Daoy (cell line): ENCODE results near the gene HARS2. TPM values are rescaled to one million over a fixed set of nuclear protein-coding genes. Genes with fewer than 3 reads are reported as not detected.
"Not testable (repeated sequence)": the region's sequence is repeated elsewhere in the genome, so short reads cannot be mapped to it uniquely, and the experiment has no call there.

Experiments used
- DNase-seq: peaks from one replicate; pipeline ENCODE4 v3.0.0-alpha.2; 2015; ENCODE audit warnings: low read depth
- total RNA-seq: library from RNA; depleted of rRNA; stranded (reverse); fragments of >200 nt; shearing (Covaris generic); gene quantifications from 2 replicates; pipeline ENCODE4 v1.2.3, GENCODE V29; 2014; rRNA removed

Gene HARS2
- total RNA-seq, 1 experiment from 2014 or later, result 65.1 TPM

DNA sequence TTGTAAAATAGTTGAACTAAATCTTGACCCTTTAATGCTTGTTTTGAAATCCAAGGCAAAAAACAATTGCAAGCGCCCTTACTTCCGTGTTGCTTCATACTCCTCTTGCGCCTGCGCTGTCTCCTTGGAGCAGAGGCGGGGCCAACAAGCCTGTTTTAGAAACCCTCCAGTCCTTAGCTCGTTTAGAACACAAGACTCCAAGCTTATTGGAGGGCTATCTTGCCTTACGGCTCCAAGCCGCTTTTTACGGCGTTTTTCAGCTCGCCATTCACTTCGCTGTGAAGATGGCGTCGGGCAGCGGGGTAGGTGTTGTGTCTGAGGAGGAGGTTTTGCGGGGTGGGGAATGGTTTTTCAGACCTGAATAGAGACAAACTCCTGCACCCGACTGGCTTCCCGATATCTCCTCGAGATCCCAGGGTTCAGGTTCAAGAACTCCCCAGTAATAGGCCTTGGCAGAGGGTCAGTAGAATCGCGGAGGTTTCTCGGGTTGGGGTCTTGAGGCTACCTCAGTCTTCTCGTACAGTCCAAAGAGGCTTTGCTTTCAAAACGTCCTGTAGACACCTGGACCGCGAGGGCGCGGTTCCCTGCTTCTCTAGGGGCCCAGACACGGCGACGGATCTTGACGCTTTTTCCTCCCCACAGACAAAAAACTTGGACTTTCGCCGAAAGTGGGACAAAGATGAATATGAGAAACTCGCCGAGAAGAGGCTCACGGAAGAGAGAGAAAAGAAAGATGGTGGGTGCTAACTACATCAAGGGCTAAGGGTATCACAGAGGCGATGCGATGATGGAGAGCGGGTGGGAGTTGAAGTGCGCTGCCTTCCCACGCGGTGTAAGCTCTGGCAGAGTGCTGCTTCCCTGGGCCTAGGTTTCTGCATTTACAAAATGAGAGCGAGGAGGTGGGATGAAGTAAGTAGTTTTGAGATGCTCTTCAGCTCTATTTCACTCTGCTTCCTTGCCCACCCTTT is 9.2 kb downstream of the HARS2 start, which contains the start of gene ZMAT2:
ZMAT2 (plus strand) TSS at position 271 of the 968 bp plus-strand sequence; CDS start at position 285, 14 bp downstream.
- DNase-seq, result peak; percentile 97

DNA sequence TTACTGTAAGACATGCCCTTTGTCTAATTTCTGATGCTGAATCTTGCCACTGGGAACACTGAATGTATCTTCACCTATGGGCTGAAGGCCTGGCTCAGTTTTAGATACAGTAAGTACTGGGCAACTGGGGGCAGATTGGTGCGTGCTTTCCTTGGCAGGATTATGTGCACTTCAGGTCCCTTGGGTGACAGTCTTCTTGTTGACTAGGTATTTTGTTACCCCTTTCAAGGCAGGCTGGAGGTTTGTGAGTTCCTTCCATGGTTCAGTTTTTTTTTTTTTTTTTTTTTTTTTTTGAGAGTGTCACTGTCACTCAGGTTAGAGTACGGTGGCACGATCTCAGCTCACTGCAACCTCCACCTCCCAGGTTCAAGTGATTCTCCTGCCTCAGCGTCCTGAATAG is 16.6 kb downstream of the HARS2 start:
- DNase-seq, result no peak

DNA sequence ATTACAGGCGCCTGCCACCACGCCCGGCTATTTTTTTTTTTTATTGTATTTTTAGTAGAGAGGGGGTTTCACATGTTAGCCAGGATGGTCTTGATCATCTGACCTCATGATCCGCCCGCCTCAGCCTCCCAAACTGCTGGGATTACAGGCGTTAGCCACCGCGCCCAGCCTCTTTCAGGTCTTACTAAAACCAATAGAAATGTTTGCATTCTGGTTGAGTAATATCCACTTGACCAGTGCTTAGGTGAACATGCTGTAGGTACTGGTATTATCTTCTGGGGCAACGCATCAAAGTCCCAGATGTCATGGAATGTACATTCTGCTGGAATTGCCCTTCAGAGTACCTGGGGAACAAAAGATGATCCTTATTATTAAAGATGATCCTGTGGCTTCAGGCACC is 17.5 kb downstream of the HARS2 start:
- DNase-seq, result not testable (repeated sequence)

DNA sequence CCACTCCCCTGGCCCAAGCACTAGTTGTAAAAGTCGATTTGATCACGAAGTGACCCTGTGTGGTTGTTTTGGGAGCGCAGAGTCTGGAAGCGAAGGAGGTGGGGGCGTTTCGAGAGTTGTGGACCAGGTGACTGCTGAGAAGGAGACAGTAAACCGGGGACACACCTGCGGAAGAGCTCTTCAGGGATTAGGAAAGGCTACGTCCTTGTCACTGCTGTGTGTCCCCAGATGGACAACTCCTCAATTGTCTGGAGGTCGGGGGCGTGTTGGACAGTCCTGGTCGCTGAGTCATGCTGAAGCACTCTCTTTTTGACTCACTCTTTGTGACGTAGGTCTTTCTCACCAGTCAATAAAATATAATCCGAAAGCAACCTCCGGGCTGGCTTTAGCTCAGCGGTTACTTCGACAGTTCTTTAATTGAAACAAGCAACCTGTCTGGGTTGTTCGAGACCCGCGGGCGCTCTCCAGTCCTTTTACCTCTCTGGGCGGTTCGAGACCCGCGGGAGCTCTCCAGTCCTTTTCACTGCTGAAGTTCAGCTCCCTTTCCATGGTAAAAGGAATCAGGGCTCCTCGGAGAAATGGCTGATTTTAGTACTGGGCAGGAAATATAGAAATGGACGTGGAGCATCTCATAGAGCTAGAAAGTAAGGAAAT is 19.8 kb downstream of the HARS2 start:
- DNase-seq, result peak; percentile 97

DNA sequence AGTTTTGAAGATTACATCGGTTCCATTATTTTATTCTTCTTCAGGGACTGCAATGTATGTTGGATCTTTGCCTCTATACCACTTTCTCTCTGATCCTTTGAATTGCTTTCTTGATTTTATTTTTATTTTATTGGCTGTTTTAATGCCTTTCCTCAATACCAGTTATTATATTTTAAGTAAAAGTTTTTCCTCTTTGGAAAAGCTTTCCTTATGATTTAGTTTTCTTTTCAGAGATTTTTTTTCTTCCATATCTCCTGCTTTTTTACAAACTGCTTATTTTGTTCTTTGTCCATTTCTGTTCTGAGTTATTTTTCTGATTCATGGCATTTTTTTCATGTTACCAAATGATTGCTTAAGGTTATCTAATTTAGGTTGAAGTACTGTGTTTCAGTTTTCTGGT is 20.5 kb downstream of the HARS2 start:
- DNase-seq, result no peak

DNA sequence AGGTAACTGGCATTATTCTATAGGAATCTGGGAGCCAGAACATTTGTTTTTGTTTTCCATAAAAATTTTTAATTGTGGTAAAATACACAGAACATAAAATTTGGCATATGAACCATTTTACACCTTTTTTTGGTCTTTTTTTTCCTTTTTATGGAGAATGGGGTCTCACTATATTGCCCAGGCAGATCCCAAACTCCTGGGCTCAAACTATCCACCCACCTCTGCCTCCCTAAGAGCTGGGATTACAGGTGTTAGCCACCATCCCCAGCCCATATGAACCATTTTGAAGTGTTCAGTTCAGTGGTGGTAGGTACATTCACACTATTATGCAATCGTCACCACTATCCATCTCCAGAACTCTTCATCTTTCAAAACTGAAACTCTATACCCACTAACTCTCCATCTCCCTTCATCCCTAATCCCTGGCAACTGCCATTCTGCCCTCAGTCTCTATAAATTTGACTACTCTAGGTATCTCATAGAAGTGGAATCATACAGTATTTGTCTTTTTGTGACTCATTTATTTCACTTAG is 22.4 kb downstream of the HARS2 start:
- DNase-seq, result no peak

DNA sequence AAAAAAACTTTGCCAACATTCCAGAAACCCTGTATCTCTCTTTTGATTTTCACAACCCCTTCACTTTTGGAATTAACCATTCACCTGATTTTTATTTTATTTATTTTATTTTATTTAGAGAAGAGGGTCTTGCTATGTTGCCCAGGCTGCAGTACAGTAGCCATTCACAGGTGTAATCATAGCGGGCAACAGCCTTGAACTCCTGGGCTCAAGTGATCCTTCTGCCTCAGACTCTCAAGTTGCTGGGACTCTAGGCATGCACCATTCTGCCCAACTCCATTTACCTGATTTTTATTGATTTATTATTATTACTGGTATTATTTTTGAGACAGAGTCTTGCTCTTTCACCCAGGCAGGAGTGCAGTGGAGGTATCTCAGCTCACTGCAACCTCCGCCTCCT is 25.0 kb downstream of the HARS2 start:
- DNase-seq, result not testable (repeated sequence)

DNA sequence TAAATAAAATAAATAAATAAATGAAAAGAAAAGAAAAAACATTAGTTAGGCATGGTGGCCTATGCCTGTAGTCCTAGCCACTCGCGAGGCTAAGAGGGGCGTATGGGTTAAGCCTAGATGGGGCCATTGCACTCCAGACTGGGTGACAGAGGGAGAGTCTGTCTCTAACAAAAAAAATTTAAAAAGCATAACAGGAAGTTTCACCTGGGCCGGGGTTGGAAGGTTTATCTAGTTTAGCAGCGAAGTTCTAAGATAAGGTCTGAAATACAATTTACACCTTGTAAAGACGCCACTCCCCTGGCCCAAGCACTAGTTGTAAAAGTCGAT is 27.0 kb downstream of the HARS2 start:
- DNase-seq, result no peak

DNA sequence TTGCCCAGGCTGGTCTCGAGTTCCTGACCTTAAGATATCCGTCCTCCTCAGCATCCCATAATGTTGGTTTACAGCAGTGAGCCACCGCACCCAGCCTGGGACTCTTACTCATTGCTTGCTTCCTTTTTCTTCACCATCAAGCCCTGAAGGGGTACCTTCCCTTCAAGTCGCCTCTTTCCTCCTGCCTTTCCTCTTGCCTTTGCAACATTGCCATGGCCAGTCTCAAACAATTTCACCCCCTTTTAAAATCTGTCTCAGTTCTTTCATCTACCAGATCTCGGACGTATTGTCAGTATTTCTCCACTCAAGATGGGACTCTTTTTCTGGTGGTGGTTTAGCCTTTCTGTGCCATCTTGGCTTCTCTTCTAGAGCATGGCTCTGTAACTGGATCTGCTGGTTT is 29.5 kb downstream of the HARS2 start:
- peak; percentile 43 for DNase-seq

DNA sequence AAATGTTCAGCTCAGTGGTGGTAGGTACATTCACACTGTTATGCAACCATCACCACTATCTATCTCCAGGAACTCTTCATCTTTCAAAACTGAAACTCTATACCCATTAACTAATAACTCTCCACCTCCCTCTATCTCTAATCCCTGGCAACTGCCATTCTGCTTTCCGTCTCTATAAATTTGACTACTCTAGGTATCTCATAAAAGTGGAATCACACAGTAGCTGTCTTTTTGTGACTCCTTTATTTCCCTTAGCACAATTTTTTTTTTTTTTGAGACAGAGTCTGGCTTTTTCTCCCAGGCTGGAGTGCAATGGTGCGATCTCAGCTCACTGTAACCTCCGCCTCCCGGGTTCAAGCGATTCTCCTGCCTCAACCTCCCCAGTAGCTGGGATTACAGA is 30.1 kb downstream of the HARS2 start:
- not testable (repeated sequence) for DNase-seq

DNA sequence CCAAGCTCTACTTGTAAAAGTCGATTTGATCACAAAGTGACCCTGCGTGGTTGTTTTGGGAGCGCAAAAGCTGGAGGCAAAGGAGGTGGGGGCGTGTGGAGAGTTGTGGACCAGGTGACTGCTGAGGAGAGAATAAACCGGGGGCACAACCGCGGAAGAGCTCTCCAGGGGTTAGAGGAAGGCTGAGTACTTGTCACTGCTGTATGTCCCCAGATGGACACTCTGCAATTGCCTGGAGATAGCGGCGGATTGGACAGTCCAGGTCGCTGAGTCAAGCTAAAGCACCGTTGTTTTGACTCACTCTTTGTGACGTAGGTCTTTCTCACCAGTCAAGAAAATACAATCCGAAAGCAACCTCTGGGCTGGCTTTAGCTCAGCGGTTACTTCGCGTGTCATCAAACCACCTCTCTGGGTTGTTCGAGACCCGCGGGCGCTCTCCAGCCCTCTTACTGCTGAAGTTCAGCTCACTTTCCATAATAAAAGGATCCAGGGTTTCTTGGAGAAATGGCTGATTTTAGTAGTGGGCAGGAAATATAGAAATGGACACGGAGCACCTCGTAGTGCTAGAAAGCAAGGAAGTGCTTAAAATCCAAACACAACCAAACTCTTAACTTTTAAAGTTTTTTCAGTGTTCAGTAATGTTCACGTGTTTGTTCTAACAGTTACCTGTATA is 34.7 kb downstream of the HARS2 start:
- DNase-seq, result peak; percentile 96

DNA sequence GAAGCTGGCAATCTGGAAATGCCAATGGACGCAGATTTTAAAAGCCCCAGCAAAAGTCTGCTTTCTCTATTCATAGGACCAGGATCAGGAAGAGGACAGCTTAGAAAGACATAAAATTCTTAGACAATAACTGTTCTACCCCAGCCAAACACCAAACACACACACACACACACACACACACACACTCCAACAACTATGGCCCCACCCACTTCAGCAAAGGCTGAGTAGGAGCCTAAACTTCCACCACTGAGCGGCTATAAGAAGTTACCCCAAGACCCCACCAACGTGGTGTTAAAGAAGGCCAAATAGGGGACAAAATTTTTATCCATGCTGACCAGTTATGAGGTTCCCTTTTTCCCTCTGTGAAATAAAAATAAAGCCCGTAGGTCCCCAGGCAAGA is 41.8 kb downstream of the HARS2 start:
- DNase-seq, result no peak

DNA sequence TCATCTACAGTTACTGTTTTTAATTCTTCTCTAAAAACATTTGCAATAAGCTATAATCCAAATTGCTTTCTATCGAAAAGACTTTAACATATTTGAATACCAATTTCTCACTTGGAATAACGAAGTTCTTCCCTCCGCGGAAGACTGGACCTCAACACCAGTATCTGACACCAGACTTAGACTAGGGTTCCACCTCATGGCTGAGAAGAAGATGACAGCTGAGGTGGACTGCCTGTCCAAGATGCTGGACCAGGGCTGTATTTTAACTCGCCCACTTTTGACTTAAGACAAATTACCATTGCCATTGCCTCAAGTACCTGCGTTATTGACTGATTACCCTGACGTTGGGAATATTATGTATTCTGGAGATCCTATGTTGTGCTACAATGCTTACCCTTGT is 43.1 kb downstream of the HARS2 start:
- no peak for DNase-seq

DNA sequence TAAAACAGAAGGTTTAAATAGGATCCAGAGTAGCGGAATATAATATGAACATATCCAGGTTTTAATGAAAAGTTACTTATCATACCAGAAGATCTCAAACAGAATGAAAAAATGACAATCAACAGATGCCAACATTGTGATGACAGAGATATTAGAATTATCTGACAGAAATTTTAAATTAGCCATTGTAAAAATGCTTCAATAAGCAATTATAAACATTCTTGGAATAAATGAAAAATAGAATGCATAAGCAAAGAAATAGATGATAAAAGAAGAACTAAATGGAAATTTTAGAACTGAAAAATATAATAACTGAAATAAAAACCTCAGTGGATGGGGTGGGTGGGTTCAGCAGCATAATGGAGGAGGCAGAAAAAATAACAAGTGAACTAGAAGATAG is 46.2 kb downstream of the HARS2 start:
- no peak for DNase-seq

DNA sequence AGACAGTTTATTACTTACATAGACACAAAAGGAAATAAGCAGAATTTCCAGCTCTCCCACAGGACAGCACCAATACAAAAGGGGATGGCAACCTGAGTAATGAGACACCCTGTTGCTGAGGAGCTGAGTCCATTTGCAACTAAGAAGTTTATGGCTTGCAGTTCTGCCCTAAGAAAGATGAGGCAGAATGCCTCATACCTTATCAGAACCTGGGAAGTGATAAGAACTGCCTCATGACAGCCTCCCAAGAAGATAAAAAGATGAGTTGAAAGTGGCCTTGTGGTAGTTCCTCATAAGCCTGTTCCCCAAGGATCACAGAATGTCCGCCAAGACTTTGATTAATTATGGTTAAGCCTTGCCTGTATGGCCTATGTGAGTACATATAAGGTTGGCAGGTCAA is 50.7 kb downstream of the HARS2 start:
- no peak for DNase-seq

Other genes starting within 250 kb of the HARS2 start
- not detected in 2 replicates for gene EIF4EBP3, start 143.8 kb upstream of the HARS2 start, total RNA-seq
- 59.0 and 60.4 TPM in 2 replicates for gene SRA1, start 134.0 kb upstream of the HARS2 start, total RNA-seq
- gene APBB3, start 126.9 kb upstream of the HARS2 start, total RNA-seq, result 10.7 and 15.9 TPM in 2 replicates
- 17.8 and 23.5 TPM in 2 replicates for gene SLC35A4, start 126.6 kb upstream of the HARS2 start, total RNA-seq
- 0.11 TPM in 1 of 2 replicates, not detected in the other for gene CD14, start 58.3 kb upstream of the HARS2 start, total RNA-seq
- gene TMCO6, start 52.0 kb upstream of the HARS2 start, total RNA-seq, result 19.1 and 38.7 TPM in 2 replicates
- gene NDUFA2, start 43.8 kb upstream of the HARS2 start, total RNA-seq, result 64.1 and 70.2 TPM in 2 replicates
- 138 and 190 TPM in 2 replicates for gene IK, start 43.6 kb upstream of the HARS2 start, total RNA-seq
- 16.8 and 22.5 TPM in 2 replicates for gene WDR55, start 26.6 kb upstream of the HARS2 start, total RNA-seq
- gene DND1, start 17.9 kb upstream of the HARS2 start, total RNA-seq, result 0.69 and 1.4 TPM in 2 replicates
- 114 and 126 TPM in 2 replicates for gene HARS1, start 85 bp upstream of the HARS2 start, total RNA-seq
- 84.2 and 124 TPM in 2 replicates for gene ZMAT2, start 9.0 kb downstream of the HARS2 start, total RNA-seq
- gene PCDHA1, start 94.7 kb downstream of the HARS2 start, total RNA-seq, result 0.42 and 1.2 TPM in 2 replicates
- 0.29 TPM in 1 of 2 replicates, not detected in the other for gene PCDHA2, start 103.4 kb downstream of the HARS2 start, total RNA-seq
- gene PCDHA3, start 109.6 kb downstream of the HARS2 start, total RNA-seq, result 0.12 and 0.34 TPM in 2 replicates
- gene PCDHA4, start 115.6 kb downstream of the HARS2 start, total RNA-seq, result 1.0 and 3.0 TPM in 2 replicates
- 0.39 and 0.69 TPM in 2 replicates for gene PCDHA5, start 130.2 kb downstream of the HARS2 start, total RNA-seq
- 5.4 and 7.0 TPM in 2 replicates for gene PCDHA6, start 136.5 kb downstream of the HARS2 start, total RNA-seq
- 0.71 and 0.97 TPM in 2 replicates for gene PCDHA7, start 142.8 kb downstream of the HARS2 start, total RNA-seq
- gene PCDHA8, start 149.7 kb downstream of the HARS2 start, total RNA-seq, result 0.06 TPM in 1 of 2 replicates, not detected in the other
- gene PCDHA9, start 156.9 kb downstream of the HARS2 start, total RNA-seq, result 0.11 and 0.51 TPM in 2 replicates
- gene PCDHA10, start 164.4 kb downstream of the HARS2 start, total RNA-seq, result 0.68 and 3.3 TPM in 2 replicates
- gene PCDHA11, start 177.5 kb downstream of the HARS2 start, total RNA-seq, result 1.9 and 2.0 TPM in 2 replicates
- gene PCDHA12, start 183.9 kb downstream of the HARS2 start, total RNA-seq, result 0.69 and 1.5 TPM in 2 replicates
- 0.17 and 0.71 TPM in 2 replicates for gene PCDHA13, start 190.7 kb downstream of the HARS2 start, total RNA-seq
- 1.6 and 3.1 TPM in 2 replicates for gene PCDHAC1, start 234.8 kb downstream of the HARS2 start, total RNA-seq